H9 (cell line): ENCODE results near the gene DNAJA4. TPM values are rescaled to one million over a fixed set of nuclear protein-coding genes. Genes with fewer than 3 reads are reported as not detected.

Experiments
- DNase-seq: peaks from one replicate; pipeline ENCODE4 v3.0.0-alpha.2; 2017
- H2AFZ ChIP-seq: one replicate; pipeline ENCODE4 v1.6.1; 2013; ENCODE audit warnings: mild to moderate bottlenecking, low read length, control low read depth, moderate library complexity
- H2AK5ac ChIP-seq: 2 replicates; pipeline ENCODE4 v1.6.1; 2013; ENCODE audit warnings: low read length, control low read depth, mixed read lengths; ENCODE audit not compliant: insufficient read length
- H2BK120ac ChIP-seq: one replicate; pipeline ENCODE4 v1.6.1; 2013; ENCODE audit warnings: low read depth, mild to moderate bottlenecking, low read length, control low read depth, inconsistent platforms; ENCODE audit not compliant: poor library complexity, severe bottlenecking
- H2BK12ac ChIP-seq: 2 replicates; pipeline ENCODE4 v1.6.1; 2013; ENCODE audit warnings: low read length, control low read depth, mixed read lengths, low read depth; ENCODE audit not compliant: insufficient read length
- H2BK15ac ChIP-seq: 2 replicates; pipeline ENCODE4 v1.6.1; 2013; ENCODE audit warnings: low read depth, low read length, control low read depth
- H2BK20ac ChIP-seq: one replicate; pipeline ENCODE4 v1.6.1; 2013; ENCODE audit warnings: low read depth, mild to moderate bottlenecking, low read length, control low read depth, inconsistent platforms; ENCODE audit not compliant: poor library complexity, severe bottlenecking
- H2BK5ac ChIP-seq: 2 replicates; pipeline ENCODE4 v1.6.1; 2013; ENCODE audit warnings: low read length, control low read depth, mixed read lengths; ENCODE audit not compliant: insufficient read length
- H3K14ac ChIP-seq: 2 replicates; pipeline ENCODE4 v1.6.1; 2013; ENCODE audit warnings: low read length, control low read depth; ENCODE audit not compliant: insufficient read depth
- H3K18ac ChIP-seq: 2 replicates; pipeline ENCODE4 v1.6.1; 2013; ENCODE audit warnings: low read depth, mild to moderate bottlenecking, mixed read lengths, low read length, control low read depth; ENCODE audit not compliant: insufficient read length
- H3K23ac ChIP-seq: 2 replicates; pipeline ENCODE4 v1.6.1; 2013; ENCODE audit warnings: low read length, control low read depth, mixed read lengths, low read depth; ENCODE audit not compliant: insufficient read length
- H3K23me2 ChIP-seq: 2 replicates; pipeline ENCODE4 v1.6.1; 2013; ENCODE audit warnings: low read depth, mild to moderate bottlenecking, mixed read lengths, low read length, control low read depth; ENCODE audit not compliant: insufficient read length, poor library complexity, severe bottlenecking
- H3K27ac ChIP-seq: 2 replicates; pipeline ENCODE4 v1.5.1; 2013; ENCODE audit warnings: low read length, control low read depth, mixed read lengths, low read depth; ENCODE audit not compliant: insufficient read length
- H3K27me3 ChIP-seq: 2 replicates; pipeline ENCODE4 v1.6.1; 2013; ENCODE audit warnings: low read length, control low read depth, inconsistent platforms; ENCODE audit not compliant: insufficient read depth
- H3K4ac ChIP-seq: 2 replicates; pipeline ENCODE4 v1.6.1; 2013; ENCODE audit warnings: low read depth, mild to moderate bottlenecking, control low read depth, inconsistent platforms, low read length, moderate library complexity
- H3K4me1 ChIP-seq: 2 replicates; pipeline ENCODE4 v1.6.1; 2013; ENCODE audit warnings: low read length, control low read depth, inconsistent platforms; ENCODE audit not compliant: insufficient read depth
- H3K4me2 ChIP-seq: 2 replicates; pipeline ENCODE4 v1.6.1; 2013; ENCODE audit warnings: low read length, control low read depth, mixed read lengths; ENCODE audit not compliant: insufficient read length, insufficient read depth
- H3K56ac ChIP-seq: 2 replicates; pipeline ENCODE4 v1.6.1; 2013; ENCODE audit warnings: low read depth, mild to moderate bottlenecking, mixed read lengths, low read length, control low read depth; ENCODE audit not compliant: insufficient read length
- H3K79me1 ChIP-seq: 2 replicates; pipeline ENCODE4 v1.6.1; 2013; ENCODE audit warnings: low read depth, mild to moderate bottlenecking, moderate library complexity, low read length, control low read depth, inconsistent platforms; ENCODE audit not compliant: insufficient read depth, poor library complexity, severe bottlenecking
- H3K79me2 ChIP-seq: 2 replicates; pipeline ENCODE4 v1.6.1; 2013; ENCODE audit warnings: low read length, control low read depth, inconsistent platforms; ENCODE audit not compliant: insufficient read depth
- H3K9ac ChIP-seq: 2 replicates; pipeline ENCODE4 v1.6.1; 2013; ENCODE audit warnings: low read length, control low read depth, mixed read lengths; ENCODE audit not compliant: insufficient read length; ENCODE audit errors: extremely low read depth
- H3K9me3 ChIP-seq: one replicate; pipeline ENCODE4 v1.6.1; 2013; ENCODE audit warnings: low read depth, low read length, inconsistent platforms; ENCODE audit not compliant: control insufficient read depth
- H3T11ph ChIP-seq: one replicate; pipeline ENCODE4 v1.6.1; 2013; ENCODE audit warnings: mild to moderate bottlenecking, low read length, control low read depth, inconsistent platforms
- H4K20me1 ChIP-seq: one replicate; pipeline ENCODE4 v1.6.1; 2013; ENCODE audit not compliant: control insufficient read depth, insufficient read length, insufficient read depth
- H4K5ac ChIP-seq: 2 replicates; pipeline ENCODE4 v1.6.1; 2013; ENCODE audit warnings: low read depth, mild to moderate bottlenecking, mixed read lengths, low read length, control low read depth; ENCODE audit not compliant: insufficient read length
- H4K8ac ChIP-seq: replicated peaks from 2 replicates; pipeline ENCODE4 v1.6.1; 2013; ENCODE audit warnings: low read length, control low read depth, mixed read lengths, low read depth; ENCODE audit not compliant: insufficient read length
- H4K91ac ChIP-seq: 2 replicates; pipeline ENCODE4 v1.6.1; 2013; ENCODE audit warnings: low read depth, mild to moderate bottlenecking, moderate library complexity, mixed read lengths, low read length, control low read depth; ENCODE audit not compliant: insufficient read length
- H3K27ac Mint-ChIP-seq, 3 experiments: 2 replicates in 2 of 3; 3 replicates in 1 of 3; pipeline ENCODE4 v1.8.0; 2020 to 2021; ENCODE audit warnings: mixed read lengths in 3 of 3, mild to moderate bottlenecking in 1 of 3, moderate library complexity in 1 of 3
- H3K27me3 Mint-ChIP-seq: 2 replicates; pipeline ENCODE4 v1.8.0; 2021; ENCODE audit warnings: low read depth, mild to moderate bottlenecking, moderate library complexity, mixed read lengths
- H3K36me3 Mint-ChIP-seq, 3 experiments: 2 replicates in 2 of 3; 3 replicates in 1 of 3; pipeline ENCODE4 v1.8.0; 2020 to 2021; ENCODE audit warnings: low read depth in 3 of 3, mixed read lengths in 3 of 3; ENCODE audit not compliant: insufficient read depth in 1 of 3
- H3K4me1 Mint-ChIP-seq, 2 experiments: 2 replicates each; pipeline ENCODE4 v1.8.0; 2020; ENCODE audit warnings: mixed read lengths in 2 of 2
- H3K4me3 Mint-ChIP-seq, 2 experiments: 2 replicates in 1 of 2; 3 replicates in 1 of 2; pipeline ENCODE4 v1.8.0; 2020 to 2021; ENCODE audit warnings: mild to moderate bottlenecking in 2 of 2, mixed read lengths in 2 of 2, moderate library complexity in 1 of 2
- H3K9me3 Mint-ChIP-seq, 2 experiments: 2 replicates in 1 of 2; 3 replicates in 1 of 2; pipeline ENCODE4 v1.8.0; 2020; ENCODE audit warnings: mild to moderate bottlenecking in 2 of 2, mixed read lengths in 2 of 2, moderate library complexity in 1 of 2
- CTCF ChIP-seq: fragments of 200-600 bp; sonication (generic); conservative IDR thresholded peaks from 3 replicates; pipeline ENCODE4 v1.8.0; 2021; ENCODE audit warnings: antibody characterized with exemption, mild to moderate bottlenecking
- WGBS: extraction: QIAGEN DNeasy Blood & Tissue Kit; methylation state at CpG from one replicate; pipeline ENCODE4 v1.1.7; 2013; ENCODE audit warnings: missing lambda C conversion rate, low lambda C conversion rate, mixed read lengths; ENCODE audit not compliant: insufficient read length; ENCODE audit errors: extremely low coverage; 5-methylcytosine and 5-hydroxymethylcytosine counted together
- total RNA-seq: library from RNA; stranded (reverse); gene quantifications from 2 replicates; pipeline ENCODE4 v1.2.1, GENCODE V29; 2021

The DNAJA4 gene
- total RNA-seq, 1 experiment from 2014 or later = 0.13 TPM

GRCh38 chr15:78265137-78265460 lies 737 bp downstream of the DNAJA4 start:
- H3K4me2 ChIP-seq = no peak overlapping the region
- no peaks in the 10 kb centered on the region for H3K79me2 ChIP-seq
- no peak overlapping the region for H3K9ac ChIP-seq

More at GRCh38 chr15:78265137-78265460, 737 bp downstream of the DNAJA4 start:
- Histone ChIP-seq H2BK12ac (no peak overlapping the region), H4K20me1 (no peaks in the 10 kb centered on the region), H3K14ac (no peak overlapping the region), H3K4ac (no peak overlapping the region), H3T11ph (no peak overlapping the region), H3K56ac (no peak overlapping the region), H3K79me1 (no peaks in the 10 kb centered on the region), H3K9me3 (no peaks in the 10 kb centered on the region), H3K23ac (no peak overlapping the region), H3K23me2 (peaks cover 4% of the 10 kb centered on the region), H3K27ac (no peak overlapping the region), H2AFZ (no peak overlapping the region), H3K4me1 (no peaks in the 10 kb centered on the region), H4K5ac (no peak overlapping the region), H4K91ac (no peak overlapping the region), H2BK5ac (no peak overlapping the region), H2BK120ac (no peak overlapping the region), H2BK20ac (no peak overlapping the region), H3K18ac (no peak overlapping the region), H3K27me3 (no peaks in the 10 kb centered on the region), H2BK15ac (no peak overlapping the region), H2AK5ac (no peak overlapping the region), H4K8ac (no peak overlapping the region)
- Mint-ChIP-seq H3K27ac (no peak overlapping the region), H3K27me3 (no peaks in the 10 kb centered on the region; the same call in 1 of the 2 replicates), H3K9me3 (no peaks in the 10 kb centered on the region), H3K36me3 (no peaks in the 10 kb centered on the region), H3K4me1 (0 out of 4 replicates have a peak, but pooled peaks cover 2% of the 10 kb centered on the region in 2 experiments), H3K4me3 (no peak overlapping the region)
- no peak for TF ChIP-seq CTCF
- no CpG with 5 or more reads among the region's 12 CpGs for WGBS
- no peak for DNase-seq
